GM18498 (cell line): ENCODE measurements around the gene CANT1.
"Not testable (repeated sequence)": the region's sequence is repeated elsewhere in the genome, so short reads cannot be mapped to it uniquely, and the experiment has no call there.

Source experiments
- ATAC-seq: cut with Tn5 transposase; IDR thresholded peaks from one replicate; pipeline ENCODE4 v1.9.1; 2021; ENCODE audit warnings: mild to moderate bottlenecking, moderate library complexity; ENCODE audit not compliant: unreplicated experiment

CANT1 gene

DNA sequence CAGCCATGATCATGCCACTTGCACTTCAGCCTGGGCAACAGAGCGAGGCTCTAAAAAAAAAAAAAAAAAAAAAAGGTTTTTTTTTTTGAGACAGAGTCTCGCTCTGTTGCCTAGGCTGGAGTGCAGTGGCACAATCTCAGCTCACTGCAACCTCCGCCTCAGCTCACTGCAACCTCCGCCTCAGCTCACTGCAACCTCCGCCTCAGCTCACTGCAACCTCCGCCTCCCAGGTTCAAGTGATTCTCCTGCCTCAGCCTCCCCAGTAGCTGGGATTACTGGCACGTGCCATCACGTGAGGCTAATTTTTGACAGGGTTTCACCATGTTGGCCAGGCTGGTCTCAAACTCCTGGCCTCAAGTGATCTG lies 46.6 kb downstream of the CANT1 start:
- ATAC-seq = not testable (repeated sequence)

DNA sequence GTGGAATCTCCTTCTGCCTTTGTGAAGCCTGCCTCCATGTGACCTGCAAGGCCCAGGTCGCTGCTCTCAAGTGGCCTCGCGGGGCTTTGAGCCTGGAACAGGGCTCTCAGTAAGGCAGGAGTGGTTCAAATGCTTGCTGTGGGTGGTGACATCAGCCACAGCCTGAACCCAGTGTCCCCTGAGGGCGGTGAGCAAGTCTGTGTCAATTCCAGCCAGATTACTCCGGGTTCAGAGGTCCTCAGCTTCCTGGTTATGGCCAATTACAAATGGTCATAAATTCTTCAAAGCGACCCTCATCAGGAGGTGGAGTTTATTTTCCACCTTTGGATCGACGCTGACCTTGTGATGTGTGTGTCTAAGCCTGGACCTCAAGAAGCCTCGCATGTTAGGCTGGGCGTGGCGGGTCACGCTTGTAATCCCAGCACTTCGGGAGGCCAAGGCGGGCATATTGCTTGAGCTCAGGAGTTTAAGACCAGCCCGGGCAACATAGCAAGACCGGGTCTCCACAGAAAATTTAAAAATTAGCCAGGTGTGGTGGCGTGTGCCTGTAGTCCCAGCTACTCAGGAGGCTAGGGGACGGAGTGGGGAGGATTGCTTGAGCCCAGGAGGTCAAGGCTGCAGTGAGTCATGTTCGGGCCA lies 47.1 kb downstream of the CANT1 start:
- ATAC-seq = no peak

DNA sequence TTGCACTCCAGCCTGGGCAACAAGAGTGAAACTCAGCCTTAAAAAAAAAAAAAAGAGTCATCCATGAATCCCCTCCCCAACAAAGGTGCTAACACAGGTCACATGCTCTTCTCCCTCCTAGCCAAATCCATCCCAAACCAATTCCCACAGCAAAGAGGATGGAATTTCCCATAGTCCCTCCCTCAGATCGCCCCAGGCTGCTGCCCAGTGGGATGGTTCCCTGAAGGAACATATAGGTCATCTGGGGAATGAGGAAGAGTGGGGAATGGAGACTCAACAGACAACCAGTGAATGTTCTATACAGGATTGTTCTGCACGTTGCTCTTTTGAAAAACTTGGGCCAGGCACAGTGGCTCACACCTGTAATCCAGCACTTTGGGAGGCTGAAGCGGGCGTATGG lies 48.0 kb downstream of the CANT1 start:
- no peak for ATAC-seq

DNA sequence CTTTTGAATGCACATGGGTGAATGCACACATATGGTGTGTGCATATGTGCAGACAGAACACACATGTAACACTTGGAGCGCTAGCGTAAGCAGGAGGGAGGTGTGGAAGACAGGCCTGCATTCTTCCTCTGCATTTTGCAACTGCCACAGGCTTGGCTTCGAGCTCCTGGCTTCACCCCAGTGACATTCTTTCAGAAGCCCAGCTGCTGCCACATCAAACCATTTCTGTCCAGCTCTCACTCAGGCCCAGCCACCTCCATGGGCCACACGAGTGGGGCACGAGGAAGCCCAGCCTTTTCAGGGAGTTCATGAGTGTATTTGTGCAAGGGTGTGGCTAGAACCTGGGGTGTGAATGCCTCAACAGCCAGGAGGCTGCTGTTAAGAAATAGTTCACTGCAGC lies 48.6 kb downstream of the CANT1 start:
- no peak for ATAC-seq

DNA sequence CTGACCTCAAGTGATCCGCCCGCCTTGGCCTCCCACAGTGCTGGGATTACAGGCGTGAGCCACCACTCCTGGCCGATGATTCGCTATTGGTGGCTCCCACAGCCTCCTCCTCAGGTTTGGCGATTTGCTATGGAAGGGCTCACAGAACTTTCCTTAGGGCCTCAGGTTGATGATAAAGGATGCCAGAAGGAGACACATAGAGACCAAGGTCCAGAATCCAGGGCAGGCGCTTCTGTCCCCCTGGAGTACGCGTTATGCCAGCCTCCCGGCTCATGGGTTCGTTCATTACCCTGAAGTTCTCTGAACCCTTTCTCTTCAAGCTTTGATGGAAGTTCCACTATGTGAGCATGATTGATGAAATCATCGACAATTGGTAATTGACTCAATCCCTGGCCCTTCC lies 49.8 kb downstream of the CANT1 start:
- no peak for ATAC-seq

DNA sequence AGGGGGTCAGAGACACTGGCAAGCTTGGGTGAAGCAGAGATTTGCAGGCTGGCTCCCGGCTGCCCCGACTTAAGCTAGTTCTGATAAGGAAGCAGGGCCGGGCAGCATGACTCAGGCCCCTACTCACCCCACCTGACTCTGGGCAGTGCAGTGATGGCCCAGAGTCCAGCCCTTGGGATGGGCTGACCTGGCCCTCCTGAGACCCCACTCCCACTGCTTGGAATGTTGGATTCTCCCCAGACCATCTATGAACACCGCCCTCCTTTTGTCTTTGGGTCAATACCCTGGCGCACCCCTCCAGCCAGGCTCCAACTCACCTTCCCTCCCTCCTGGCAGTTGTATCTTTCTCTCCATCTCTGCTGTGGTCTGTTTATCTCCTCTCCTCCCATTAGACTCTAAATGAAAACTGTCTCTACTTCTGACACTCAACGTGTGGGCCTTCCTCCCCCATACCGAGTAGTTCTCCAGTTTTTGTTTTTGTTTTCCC lies 50.9 kb downstream of the CANT1 start:
- no peak for ATAC-seq

DNA sequence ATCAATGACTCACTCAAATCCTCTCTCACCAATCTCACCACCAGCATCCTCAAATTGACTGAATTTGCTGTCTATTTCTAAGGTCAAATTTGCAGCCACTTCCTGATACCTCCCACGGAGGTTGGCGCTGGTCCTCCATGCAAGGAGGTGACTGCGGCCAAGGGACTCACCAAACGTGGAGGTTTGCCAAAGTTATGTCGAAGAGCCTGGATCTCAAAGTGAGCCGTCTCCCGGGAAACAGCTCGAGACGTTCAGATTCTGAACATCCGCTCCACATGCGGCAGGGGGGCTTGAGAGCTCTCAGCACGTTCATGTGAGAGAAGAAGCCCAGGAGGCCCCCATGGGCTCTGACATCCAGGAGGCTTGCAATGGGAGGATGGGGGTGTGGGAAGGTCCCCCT lies 52.4 kb downstream of the CANT1 start:
- no peak for ATAC-seq

DNA sequence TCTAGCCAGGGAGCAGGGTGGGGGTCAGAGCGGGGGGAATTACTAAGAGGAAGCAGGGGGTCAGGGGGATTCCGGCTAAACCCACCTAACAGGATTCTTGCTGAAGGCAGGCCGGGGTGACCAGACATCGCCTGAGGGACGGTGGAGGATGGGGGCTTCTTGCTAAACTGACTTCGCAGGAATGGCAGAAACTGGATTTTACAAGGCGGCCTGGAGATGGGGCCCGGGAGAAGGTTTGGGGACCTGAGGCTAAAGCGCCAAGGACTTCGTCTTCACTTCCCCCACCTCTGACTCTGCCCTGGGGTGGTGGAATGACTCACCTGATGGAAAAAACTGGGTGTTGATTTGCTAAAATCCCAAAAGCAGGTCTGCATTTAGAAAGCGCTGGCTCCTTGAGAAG lies 53.3 kb downstream of the CANT1 start:
- no peak for ATAC-seq

DNA sequence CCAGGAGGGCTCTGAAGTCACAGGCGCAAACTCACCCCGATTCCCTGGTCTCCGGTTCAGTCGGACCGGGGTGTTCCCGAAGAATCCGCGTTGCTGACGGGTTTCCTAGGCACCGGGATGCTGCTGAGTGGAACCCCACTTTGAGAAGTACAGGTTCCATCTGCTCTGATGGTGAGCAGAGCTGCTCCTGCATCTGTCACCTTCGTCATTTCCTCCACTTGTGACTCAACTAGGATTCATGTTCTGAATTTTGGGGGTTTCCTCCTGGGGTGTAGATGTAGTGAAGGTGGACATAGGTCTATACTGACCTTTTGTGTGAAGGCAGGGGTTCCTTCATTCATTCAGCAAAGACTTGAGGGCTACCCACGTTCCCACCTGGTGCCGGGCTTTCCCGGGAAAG lies 54.9 kb downstream of the CANT1 start:
- no peak for ATAC-seq

DNA sequence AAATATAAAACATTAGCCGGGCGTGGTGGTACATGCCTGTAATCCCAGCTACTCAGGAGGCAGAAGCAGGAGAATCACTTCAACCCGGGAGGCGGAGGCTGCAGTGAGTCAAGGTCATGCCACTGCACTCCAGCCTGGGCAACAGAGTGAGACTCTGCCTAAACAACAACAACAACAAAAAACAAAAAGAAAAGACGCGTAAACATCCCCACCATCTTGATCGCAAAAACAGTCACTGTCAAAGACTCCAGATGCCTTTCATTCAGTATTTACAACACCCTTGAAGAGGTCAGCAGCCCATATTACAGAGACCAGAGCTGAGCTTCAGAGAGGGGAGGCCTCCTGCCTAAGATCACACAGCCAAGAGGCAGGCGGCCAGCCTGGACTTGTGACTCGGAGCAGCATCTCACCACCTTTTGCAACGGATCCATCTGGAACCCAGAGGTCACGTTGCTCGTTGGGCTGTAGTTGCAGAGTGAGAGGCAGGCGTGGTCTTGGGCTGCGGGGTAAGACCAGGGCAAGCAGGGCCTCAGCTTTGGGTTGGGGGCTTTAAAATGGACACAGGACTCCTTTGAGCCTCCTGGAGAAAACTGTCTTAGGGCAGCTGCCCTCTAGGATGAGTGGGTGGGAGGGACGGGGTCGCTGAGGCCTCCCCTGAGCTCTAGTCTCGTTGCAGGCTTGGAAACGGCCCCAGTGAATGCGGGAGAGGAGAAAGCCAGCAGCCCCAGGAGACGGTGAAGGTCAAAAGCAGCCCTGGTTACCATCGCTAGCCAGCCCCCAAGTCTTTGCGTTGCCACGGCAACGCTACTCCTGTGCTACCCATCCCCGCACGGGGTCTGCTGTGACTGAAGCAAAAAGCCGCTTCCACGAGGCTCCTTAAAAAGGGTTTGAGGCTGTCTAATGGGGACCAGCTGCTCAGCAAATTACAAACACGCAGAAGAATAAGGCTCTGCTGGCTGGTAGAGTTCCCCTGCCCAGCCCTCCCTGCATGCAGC lies 55.9 kb downstream of the CANT1 start:
- ATAC-seq = no peak

DNA sequence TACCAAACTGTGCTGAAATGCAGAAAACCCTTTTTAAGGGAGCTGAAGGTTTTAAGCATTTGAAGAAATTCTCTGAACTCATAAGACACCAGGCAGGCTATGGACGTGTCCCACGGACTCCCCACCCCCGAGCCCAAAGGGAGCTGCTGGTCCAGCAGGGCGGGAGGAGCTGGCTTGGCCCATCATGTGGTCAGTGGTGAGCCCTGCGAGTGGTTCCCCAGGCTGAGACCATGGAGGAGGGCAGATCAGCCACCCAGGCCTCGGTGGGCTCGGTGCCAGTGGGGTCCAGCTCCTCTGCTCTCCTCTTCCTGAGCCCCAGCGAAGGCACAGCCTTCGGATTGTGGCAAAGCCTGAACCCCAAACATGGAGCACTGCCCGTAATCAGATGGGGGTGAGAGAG lies 56.9 kb downstream of the CANT1 start:
- ATAC-seq = no peak

DNA sequence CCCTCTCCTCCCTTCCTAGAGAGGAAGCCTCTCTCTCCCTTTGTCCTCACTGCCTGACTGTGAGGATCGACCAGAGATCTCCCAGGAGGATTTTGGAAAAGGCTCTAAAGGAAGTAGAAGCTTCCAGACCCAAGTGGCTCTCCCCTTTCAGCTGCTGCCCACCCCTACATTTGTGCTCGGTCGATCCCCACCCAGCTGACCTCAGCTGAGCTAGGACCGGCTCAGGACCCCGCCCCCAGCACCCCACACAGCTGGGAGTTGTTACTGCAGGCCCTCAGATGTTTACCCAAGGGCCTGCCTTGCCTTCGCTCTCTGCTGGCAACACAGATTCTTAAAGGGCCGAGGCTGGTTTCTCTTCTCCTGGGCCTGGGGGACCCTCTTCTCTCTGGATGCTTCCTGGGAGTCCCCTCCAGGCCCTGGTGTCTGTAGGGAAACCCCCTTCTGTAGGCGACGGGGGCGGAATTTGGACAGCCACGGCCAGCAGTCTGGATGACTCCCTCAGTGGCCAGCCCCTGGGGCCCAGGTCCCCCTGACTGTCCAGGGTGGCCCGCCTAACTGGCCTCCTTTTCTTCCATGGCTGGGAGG lies 57.5 kb downstream of the CANT1 start:
- no peak for ATAC-seq

DNA sequence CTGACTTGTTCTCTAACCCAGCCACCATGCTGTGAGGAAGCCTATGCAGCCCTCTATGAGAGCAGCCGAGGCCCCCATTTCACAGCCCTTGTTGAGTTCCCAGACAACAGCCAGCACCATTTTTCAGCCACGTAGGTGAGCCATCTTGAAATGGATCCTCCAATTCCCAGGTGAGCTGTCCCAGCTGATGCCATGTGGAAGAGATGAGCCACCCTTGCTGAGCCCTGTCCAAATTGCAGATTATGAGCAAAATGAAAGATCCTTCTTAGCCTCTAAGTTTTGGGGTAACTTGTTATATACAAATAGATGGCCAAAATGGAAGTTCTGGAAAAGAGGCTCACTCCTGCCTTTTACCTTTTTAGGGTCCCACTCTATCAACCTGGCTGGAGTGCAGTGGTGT lies 58.7 kb downstream of the CANT1 start:
- no peak for ATAC-seq

DNA sequence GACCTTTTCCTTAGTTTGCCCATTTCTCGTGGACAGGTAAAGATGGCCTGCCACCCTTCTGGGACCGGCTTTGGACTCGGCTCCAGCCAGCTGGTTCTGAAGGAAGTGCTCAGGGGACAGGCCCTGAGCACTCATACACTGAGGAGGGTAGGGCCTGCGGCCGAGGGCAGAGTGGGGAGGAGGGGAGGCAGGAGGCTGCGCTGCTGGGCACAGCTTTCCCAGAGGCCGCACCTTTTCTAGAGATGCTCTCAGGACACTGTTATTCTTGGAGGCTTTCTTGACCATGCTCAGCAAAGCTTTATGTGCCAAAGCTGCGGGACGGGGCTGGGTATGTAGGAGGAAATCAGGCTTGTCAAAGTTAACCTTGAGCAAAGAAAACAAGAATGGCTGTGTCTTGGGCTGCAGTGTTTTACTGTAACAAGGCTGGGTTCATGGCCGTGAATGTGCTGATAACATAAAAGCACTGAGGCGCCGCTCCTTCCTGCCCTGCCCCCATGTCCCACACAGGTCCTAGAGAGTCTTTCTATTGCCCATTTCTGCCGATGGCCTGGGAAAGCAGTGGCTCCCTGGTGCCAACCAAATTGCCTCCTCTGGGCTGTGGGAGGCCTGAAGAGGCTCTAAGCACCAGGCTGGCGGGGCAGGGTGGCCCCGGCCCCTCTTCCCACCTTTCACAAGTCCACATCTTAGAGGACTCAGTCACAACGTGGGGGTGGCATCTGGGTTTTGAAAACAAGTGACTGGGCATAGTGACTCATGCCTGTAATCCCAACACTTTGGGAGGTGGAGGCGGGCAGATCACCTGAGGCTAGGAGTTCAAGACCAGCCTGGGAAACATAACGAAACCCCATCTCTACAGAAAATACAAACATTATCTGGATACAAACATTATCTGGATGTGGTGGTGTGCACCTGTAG lies 62.1 kb downstream of the CANT1 start:
- ATAC-seq = no peak

DNA sequence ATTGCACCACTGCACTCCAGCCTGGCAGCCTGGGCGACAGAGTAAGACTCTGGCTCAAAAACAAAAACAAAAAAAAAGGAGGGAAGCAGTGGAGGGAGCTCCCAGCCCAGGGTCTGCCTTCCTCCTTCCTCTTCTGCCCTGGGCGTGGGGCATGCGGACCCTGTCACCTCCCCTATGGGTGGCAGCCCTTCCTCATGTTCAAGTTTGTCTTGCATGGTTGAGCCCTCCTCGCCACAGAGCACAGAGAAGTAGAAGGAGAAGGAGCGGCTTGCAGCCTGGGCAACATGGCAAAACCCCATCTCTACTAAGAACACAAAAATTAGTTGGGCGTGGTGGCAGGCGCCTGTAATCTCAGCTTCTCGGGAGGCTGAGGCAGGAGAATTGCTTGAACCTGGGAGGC lies 62.9 kb downstream of the CANT1 start:
- no peak for ATAC-seq

DNA sequence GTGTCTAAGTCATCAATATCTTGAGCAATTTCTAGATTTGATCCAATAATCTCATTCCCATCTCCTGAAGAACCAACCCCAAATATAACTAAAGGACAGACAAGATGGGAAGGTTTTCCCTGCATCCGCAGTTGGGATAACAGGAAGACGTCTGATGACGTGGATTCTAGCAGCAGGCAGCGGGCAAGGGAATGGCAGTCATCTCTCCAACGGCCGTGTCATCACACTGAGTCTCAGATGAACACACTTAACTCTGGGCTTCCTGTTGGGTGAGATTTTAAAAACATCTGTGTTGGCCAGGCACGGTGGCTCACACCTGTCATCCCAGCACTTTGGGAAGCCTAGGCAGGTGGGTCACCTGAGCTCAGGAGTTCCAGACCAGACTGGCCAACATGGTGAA lies 63.4 kb downstream of the CANT1 start:
- no peak for ATAC-seq

DNA sequence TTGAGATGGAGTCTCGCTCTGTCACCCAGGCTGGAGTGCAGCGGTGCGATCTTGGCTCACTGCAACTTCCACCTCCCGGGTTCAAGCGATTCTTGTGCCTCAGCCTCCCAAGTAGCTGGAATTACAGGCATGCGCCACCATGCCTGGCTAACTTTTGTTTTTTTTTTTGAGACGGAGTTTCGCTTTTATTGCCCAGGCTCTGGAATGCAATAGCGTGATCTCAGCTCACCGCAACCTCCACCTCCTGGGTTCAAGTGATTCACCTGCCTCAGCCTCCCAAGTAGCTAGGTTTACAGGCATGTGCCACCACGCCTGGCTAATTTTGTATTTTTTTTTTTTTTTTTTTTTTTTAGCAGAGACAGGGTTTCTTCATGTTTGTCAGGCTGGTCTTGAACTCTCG lies 64.1 kb downstream of the CANT1 start:
- not testable (repeated sequence) for ATAC-seq

DNA sequence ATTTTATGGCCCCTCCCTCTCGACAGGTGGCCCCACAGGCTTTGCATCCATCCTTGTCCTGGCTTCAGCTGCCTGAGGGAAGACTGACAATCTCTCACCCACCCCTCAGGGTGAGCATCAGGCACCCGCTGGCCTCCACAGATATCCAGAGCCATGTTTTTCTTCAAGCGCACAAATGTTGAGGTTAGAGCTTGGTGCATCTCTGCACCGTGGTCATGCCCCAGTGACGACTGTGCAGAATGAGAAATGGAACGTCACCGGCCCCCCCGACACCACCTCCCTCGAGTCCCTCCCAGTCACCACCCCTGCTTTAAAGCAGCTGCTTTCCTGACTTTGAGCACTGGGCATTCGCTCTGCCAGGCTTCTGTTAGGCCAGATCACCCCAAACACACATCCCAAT lies 64.6 kb downstream of the CANT1 start:
- no peak for ATAC-seq

DNA sequence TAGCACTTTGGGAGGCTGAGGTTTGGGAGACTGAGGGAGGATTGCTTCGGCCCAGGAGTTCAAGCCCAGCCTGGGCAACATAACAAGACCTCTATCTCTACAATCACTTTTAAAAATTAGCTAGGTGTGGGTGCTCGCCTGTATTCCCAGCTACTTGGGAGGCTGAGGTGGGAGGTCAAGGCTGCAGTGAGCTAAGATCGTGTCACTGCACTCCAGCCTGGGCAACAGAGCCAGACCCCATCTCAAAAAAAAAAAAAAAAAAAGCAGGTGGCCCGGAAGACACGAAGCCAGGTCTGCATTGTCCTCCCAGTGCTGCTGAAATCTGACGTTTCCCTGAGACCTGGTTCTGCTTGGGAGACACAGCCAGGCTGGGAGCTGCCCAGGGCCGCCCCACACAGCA lies 65.5 kb downstream of the CANT1 start:
- ATAC-seq = no peak
